ENCODE results near the gene CENPS.

DNA sequence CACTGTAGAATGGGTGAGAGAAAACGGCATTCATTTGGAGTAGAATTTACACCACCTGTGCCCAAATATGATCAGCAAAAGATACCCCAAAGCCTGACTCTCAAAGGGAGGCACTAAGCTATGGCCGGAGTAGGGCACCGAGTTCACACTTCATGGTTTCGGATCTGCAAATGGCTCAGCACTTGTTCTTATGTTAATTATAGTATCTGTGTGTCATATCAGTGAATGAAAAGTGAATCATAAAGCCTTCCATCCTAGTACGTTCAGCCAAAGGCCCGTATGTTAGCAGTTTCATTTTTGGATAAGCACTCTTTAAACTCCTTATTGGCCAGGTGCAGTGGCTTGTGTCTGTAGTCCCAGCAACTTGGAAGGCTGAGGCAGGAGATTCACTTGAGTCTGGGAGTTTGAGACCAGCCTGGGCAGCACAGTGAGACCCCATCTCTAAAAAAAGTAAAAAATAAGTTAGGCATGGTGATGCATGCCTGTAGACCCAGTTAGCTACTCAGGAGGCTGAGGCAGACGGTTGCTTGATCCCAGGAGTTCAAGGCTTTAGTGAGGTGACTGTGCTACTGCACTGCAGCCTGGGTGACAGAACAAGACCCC lies 14.7 kb downstream of the CENPS start:
- TF ChIP-seq CTCF (conservative IDR thresholded peaks at IDR 0.05) = no peak
- no peak for TF ChIP-seq ZFX (IDR thresholded peaks at IDR 0.05)
